Thyroid gland (tissue), 4 donors: Measurements from ENCODE around the gene GLT1D1. TPM values are rescaled to one million over a fixed set of nuclear protein-coding genes. Genes with fewer than 3 reads are reported as not detected.

Experiments
- DNase-seq, 2 donors: peaks; one replicate each; pipeline ENCODE4 v3.0.0-alpha.2; 2019
- H3K27ac ChIP-seq, 3 donors: fragments of 200-600 bp; sonication (generic); 1 replicate in 2 of 3; 2 replicates in 1 of 3; pipeline ENCODE4 v1.5.1; 2016 to 2019; ENCODE audit warnings: mild to moderate bottlenecking in 1 of 3, moderate library complexity in 1 of 3
- H3K27me3 ChIP-seq: fragments of 200-600 bp; sonication (generic); one replicate; pipeline ENCODE4 v1.5.1; 2019
- H3K36me3 ChIP-seq, 2 donors: fragments of 200-600 bp; sonication (generic); one replicate each; pipeline ENCODE4 v1.5.1; 2016 to 2019
- H3K4me1 ChIP-seq, 2 donors: fragments of 200-600 bp; sonication (generic); one replicate each; pipeline ENCODE4 v1.5.1; 2017 to 2019
- H3K4me3 ChIP-seq, 3 donors: fragments of 200-600 bp; sonication (generic); replicated peaks in 1 of 3; 1 replicate in 2 of 3; 2 replicates in 1 of 3; pipeline ENCODE4 v1.5.1; 2016; ENCODE audit warnings: mild to moderate bottlenecking in 1 of 3
- H3K9me3 ChIP-seq: fragments of 200-600 bp; sonication (generic); one replicate; pipeline ENCODE4 v1.5.1; 2017
- POLR2A ChIP-seq, 2 donors: fragments of 450-650 bp; IDR thresholded peaks; one replicate each; pipeline ENCODE4 v1.6.1; 2017; ENCODE audit warnings: antibody characterized with exemption in 2 of 2, mild to moderate bottlenecking in 2 of 2, moderate library complexity in 1 of 2
- WGBS, 2 donors: methylation state at CpG; one replicate each; pipeline ENCODE4 v1.1.5; 2017; 5-methylcytosine and 5-hydroxymethylcytosine counted together
- intact Hi-C: fragments of 100-400 bp; cut with DNase I; formaldehyde crosslinking; loops from one replicate; pipeline ENCODE4 v1.15.1; 2023
- total RNA-seq, 4 donors: library from RNA; depleted of rRNA; stranded (reverse); fragments of >200 nt; gene quantifications; one replicate each; pipeline ENCODE4 v1.2.3, GENCODE V29; 2016
- TF ChIP-seq, protein P1 (sequence below), 6 experiments: fragments of 200-600 bp in 3 of 6; fragments of 450-650 bp in 3 of 6; sonication (generic) in 3 of 6; IDR thresholded peaks; one replicate each; pipeline ENCODE4 v1.5.1; 2016 to 2019; ENCODE audit warnings: antibody characterized with exemption in 6 of 6, mild to moderate bottlenecking in 2 of 6, inconsistent platforms in 1 of 6, moderate library complexity in 1 of 6

Gene GLT1D1
- total RNA-seq, 4 donors from 2014 or later: 0.13 to 2.6 (median 0.45) TPM

DNA sequence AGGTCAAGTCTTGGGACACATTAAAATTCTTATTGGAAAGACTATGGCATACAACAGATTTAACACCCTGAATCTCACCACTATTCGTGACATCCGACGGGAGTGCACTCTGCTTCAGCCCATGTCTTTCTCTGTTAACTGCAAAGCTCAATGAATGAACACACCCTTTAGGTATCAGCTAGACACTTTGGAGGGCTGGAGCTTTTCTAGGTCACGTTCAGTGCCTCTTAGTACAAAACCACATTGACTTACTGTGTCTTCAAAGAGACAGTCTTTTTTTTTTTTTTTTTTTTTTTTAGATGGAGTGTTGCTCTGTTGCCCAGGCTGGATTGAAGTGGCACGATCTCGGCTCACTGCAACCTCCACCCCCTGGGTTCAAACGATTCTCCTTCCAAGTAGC is 80.6 kb downstream of the GLT1D1 start:
- Histone ChIP-seq H3K9me3 (no peaks in the 10 kb centered on the region), H3K4me3 (no peak overlapping the region), H3K4me1 (no peaks in the 10 kb centered on the region), H3K36me3 (no peaks in the 10 kb centered on the region), H3K27ac (no peak overlapping the region), H3K27me3 (no peaks in the 10 kb centered on the region)
- 81 to 90% methylated on average over 7 of the region's 7 CpGs for WGBS, 2 donors
- intact Hi-C loops: no loop called here
- TF ChIP-seq POLR2A (IDR thresholded peaks at IDR 0.05): no peak
- TF ChIP-seq, protein P1, sequence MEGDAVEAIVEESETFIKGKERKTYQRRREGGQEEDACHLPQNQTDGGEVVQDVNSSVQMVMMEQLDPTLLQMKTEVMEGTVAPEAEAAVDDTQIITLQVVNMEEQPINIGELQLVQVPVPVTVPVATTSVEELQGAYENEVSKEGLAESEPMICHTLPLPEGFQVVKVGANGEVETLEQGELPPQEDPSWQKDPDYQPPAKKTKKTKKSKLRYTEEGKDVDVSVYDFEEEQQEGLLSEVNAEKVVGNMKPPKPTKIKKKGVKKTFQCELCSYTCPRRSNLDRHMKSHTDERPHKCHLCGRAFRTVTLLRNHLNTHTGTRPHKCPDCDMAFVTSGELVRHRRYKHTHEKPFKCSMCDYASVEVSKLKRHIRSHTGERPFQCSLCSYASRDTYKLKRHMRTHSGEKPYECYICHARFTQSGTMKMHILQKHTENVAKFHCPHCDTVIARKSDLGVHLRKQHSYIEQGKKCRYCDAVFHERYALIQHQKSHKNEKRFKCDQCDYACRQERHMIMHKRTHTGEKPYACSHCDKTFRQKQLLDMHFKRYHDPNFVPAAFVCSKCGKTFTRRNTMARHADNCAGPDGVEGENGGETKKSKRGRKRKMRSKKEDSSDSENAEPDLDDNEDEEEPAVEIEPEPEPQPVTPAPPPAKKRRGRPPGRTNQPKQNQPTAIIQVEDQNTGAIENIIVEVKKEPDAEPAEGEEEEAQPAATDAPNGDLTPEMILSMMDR (IDR thresholded peaks at IDR 0.05): no peak
- no peak for DNase-seq

DNA sequence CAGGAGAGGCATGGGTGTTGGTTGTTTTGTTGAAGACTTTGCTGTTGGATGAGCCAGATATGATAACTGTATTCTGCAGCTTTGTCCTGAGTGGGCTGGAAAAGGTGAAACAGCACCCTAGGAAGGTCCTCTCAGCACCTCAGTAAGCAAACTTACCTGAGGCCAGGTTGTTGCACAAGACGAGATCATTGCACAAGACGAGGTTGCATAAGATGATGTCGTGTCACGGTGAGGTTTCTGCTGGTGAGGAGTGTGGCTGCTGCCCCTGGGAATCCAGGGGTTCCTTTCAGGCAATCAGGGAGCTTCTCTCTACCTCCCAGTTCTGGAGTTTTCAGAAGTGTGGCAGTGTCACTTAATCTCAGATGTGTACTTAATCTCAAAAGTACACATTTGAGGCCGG is 85.6 kb downstream of the GLT1D1 start:
- Histone ChIP-seq H3K4me1 (no peaks in the 10 kb centered on the region), H3K27ac (no peak overlapping the region), H3K4me3 (no peak overlapping the region), H3K9me3 (no peaks in the 10 kb centered on the region), H3K36me3 (no peaks in the 10 kb centered on the region), H3K27me3 (no peaks in the 10 kb centered on the region)
- no peak for DNase-seq
- 56 to 71% methylated on average over 5 of the region's 5 CpGs for WGBS, 2 donors
- TF ChIP-seq POLR2A (IDR thresholded peaks at IDR 0.05): no peak
- TF ChIP-seq, protein P1 (IDR thresholded peaks at IDR 0.05): no peak
- intact Hi-C loops: no loop called here

DNA sequence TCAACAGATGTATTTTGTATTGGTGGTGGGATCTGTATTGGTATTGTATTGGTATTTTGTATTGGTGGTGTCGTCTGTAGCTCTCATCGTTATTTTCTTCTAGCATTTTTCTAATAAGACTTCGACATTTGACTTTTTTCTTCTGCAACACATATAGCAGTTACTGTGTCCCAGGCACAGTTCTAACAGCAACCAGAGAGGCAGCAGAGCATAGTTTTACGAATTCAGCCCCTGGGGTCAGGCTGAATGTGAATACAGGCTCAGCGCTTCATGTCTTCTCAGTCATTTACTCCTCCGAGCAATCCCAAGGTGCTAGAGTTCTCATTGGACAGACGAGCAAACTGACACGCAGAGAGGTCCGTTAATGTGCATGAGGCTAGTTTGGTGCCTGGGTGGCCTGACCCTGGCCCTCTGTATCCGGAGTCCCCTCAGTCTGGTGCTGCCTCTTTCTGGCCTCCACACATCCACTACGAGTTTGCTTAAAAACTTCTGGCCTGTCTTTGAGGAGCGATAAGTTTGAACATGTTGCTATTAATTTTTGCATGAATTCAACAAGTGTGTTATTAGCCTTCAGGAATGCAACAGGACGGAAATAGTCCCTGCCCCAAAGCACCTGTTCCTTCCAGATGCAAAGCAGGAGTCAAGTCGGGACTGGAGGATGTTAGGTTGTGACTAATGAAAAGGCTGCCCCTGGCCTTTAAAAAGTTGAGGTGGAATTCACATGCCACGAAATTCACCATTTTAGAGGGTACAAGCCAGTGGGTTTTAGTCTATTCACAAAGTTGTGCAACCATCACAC is 87.0 kb downstream of the GLT1D1 start:
- intact Hi-C loops: no loop called here
- no peak for DNase-seq
- H3K9me3 ChIP-seq: no peaks in the 10 kb centered on the region
- H3K27ac ChIP-seq: no peak overlapping the region
- TF ChIP-seq, protein P1 (IDR thresholded peaks at IDR 0.05): no peak
- no peak for TF ChIP-seq POLR2A (IDR thresholded peaks at IDR 0.05)
- H3K27me3 ChIP-seq: no peaks in the 10 kb centered on the region
- no peaks in the 10 kb centered on the region for H3K4me1 ChIP-seq
- no peaks in the 10 kb centered on the region for H3K36me3 ChIP-seq
- 92% methylated on average over 15 of the region's 15 CpGs for WGBS, 2 donors
- no peak overlapping the region for H3K4me3 ChIP-seq

DNA sequence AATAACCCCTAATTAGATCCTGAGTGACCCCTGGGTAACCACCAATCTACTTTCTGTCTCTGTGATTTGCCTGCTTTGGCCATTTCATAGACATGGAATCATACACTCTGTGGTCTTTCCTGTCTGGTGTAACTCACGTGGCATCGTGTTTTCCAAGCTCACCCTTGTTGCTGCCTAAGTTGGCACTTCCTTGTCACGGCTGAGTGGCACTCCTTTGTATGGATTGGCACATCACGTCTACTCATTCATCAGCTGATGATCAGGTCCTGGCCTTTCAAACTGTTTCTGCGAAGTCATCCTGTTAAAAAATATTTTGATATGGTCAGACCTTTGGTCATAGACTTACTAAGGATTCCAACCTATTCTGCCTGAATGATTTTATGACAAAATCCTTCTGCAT is 87.7 kb downstream of the GLT1D1 start:
- no peak overlapping the region for H3K4me3 ChIP-seq
- no peak overlapping the region for H3K27ac ChIP-seq
- H3K9me3 ChIP-seq: no peaks in the 10 kb centered on the region
- intact Hi-C loops: no loop called here
- 71 to 82% methylated on average over 5 of the region's 5 CpGs for WGBS, 2 donors
- TF ChIP-seq POLR2A (IDR thresholded peaks at IDR 0.05): no peak
- TF ChIP-seq, protein P1 (IDR thresholded peaks at IDR 0.05): no peak
- DNase-seq: no peak
- H3K36me3 ChIP-seq: no peaks in the 10 kb centered on the region
- H3K4me1 ChIP-seq: no peaks in the 10 kb centered on the region
- H3K27me3 ChIP-seq: no peaks in the 10 kb centered on the region

DNA sequence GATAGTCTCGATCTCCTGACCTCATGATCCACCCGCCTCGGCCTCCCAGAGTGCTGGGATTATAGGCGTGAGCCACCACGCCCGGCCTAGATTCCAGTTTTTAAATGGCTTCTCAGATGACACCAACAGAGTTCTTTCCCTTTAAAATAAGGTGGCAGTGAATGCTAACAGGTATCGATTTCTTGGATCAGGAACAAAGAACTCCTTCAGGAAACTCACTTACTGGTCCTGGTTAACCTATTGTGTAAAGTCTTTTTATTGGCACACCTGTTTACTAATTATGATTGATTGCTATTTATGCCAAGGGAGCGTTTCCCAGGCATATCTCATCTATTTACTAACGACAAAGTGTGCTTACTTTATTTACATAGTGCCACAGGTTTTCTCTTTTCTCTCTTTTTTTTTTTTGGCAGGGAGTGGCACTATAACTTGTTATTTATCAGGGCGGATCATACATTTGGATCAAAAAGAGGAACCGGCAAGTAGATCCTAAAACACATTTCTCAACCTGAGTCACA is 89.7 kb downstream of the GLT1D1 start:
- H3K27ac ChIP-seq: no peak overlapping the region

More for the DNA sequence above, 89.7 kb downstream of the GLT1D1 start:
- H3K36me3 ChIP-seq: no peaks in the 10 kb centered on the region
- DNase-seq: no peak
- H3K9me3 ChIP-seq: no peaks in the 10 kb centered on the region
- no peak overlapping the region for H3K4me3 ChIP-seq
- intact Hi-C loops: no loop called here
- 91% methylated on average over 11 of the region's 11 CpGs for WGBS, 2 donors
- no peaks in the 10 kb centered on the region for H3K27me3 ChIP-seq
- no peaks in the 10 kb centered on the region for H3K4me1 ChIP-seq
- TF ChIP-seq POLR2A (IDR thresholded peaks at IDR 0.05): no peak
- TF ChIP-seq, protein P1 (IDR thresholded peaks at IDR 0.05): no peak
